ENCODE data around the gene C3orf52.

The C3orf52 gene

DNA sequence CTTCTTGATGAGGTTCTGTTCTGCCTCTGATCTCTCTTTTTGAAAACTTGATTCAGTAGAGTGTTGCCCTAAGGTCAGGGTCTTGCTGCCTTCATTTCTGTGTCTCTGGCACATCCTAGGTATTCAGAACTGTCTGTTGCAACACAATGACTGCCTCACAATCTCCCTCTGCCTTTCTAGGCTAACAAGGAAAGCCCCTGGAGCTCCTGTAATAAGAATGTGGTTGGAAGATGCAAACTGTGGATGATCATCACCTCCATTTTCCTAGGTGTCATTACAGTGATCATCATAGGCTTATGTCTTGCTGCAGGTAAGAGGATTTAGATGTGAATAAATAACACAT is 7.0 kb downstream of the C3orf52 start:
- H3K4me3 ChIP-seq (ENCODE audit: low read length) = no peak overlapping the region
- DNase-seq (ENCODE audit: low read depth) = no peak
- TF ChIP-seq, protein P1, sequence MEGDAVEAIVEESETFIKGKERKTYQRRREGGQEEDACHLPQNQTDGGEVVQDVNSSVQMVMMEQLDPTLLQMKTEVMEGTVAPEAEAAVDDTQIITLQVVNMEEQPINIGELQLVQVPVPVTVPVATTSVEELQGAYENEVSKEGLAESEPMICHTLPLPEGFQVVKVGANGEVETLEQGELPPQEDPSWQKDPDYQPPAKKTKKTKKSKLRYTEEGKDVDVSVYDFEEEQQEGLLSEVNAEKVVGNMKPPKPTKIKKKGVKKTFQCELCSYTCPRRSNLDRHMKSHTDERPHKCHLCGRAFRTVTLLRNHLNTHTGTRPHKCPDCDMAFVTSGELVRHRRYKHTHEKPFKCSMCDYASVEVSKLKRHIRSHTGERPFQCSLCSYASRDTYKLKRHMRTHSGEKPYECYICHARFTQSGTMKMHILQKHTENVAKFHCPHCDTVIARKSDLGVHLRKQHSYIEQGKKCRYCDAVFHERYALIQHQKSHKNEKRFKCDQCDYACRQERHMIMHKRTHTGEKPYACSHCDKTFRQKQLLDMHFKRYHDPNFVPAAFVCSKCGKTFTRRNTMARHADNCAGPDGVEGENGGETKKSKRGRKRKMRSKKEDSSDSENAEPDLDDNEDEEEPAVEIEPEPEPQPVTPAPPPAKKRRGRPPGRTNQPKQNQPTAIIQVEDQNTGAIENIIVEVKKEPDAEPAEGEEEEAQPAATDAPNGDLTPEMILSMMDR (conservative IDR thresholded peaks at IDR 0.05; ENCODE audit: low read depth, low read length) = no peak

DNA sequence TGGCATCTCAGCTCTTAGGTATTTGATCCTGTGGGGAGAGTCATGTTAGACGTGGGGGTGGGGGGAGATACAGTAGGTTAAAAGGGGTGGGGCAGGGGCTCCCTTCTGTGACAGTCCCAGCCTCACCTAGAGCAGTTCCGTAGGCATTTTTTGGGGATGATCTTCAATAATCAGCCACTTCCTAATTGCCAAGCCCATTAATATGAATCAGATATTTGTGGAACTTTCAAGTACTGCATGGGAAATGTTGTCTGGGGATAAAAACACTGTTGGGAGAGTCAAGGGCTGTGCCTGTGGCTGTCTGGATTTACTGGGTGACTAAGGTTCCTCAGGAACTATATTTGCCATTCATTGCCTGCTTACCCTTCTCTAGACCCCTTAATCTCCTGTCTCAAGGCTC is 9.5 kb downstream of the C3orf52 start:
- H3K4me3 ChIP-seq (ENCODE audit: low read length) = no peak overlapping the region
- DNase-seq (ENCODE audit: low read depth) = peak; percentile 85
- TF ChIP-seq, protein P1 (conservative IDR thresholded peaks at IDR 0.05; ENCODE audit: low read depth, low read length) = no peak

DNA sequence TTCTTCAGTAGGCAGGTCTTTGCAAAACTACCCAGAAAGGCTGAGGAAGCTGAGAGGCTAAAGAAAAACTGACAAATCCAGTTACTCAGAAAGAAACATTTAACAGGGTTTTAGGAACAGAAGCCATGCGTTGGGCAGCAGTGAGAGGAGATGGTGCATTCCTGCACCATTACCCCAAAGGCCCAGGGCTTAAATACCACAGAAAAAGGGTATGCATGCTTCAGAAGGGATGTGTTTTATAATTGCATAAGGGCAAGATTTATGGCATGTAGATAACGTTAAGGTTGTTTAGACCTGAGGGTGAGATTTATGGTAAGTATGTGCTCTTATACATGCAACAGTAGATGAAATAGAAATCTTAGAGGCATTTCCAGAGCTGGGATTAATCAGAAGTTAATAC is 10.0 kb downstream of the C3orf52 start:
- H3K4me3 ChIP-seq (ENCODE audit: low read length) = no peak overlapping the region
- no peak for DNase-seq (ENCODE audit: low read depth)
- TF ChIP-seq, protein P1 (conservative IDR thresholded peaks at IDR 0.05; ENCODE audit: low read depth, low read length) = no peak

DNA sequence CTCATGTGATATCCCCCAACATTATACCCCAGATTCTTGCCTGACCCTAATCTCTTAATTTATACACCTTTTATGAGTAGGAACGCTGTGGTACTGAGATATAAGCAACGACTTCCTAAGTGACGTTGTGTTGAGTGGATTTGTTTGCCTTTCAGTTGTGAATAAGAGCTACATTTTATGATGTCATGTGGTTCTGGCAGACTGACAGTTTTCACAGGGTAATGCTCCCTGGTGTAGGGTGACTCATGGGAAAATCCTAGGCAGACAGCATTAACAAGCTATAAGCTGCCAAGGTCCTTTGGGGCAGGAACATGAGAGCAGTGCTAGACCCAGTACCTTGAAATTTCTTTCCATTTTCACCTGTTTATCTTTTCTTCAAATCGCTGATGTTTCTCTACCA is 11.2 kb downstream of the C3orf52 start:
- TF ChIP-seq, protein P1 (conservative IDR thresholded peaks at IDR 0.05; ENCODE audit: low read depth, low read length) = no peak
- peak; percentile 100 for DNase-seq (ENCODE audit: low read depth)
- no peak overlapping the region for H3K4me3 ChIP-seq (ENCODE audit: low read length)

DNA sequence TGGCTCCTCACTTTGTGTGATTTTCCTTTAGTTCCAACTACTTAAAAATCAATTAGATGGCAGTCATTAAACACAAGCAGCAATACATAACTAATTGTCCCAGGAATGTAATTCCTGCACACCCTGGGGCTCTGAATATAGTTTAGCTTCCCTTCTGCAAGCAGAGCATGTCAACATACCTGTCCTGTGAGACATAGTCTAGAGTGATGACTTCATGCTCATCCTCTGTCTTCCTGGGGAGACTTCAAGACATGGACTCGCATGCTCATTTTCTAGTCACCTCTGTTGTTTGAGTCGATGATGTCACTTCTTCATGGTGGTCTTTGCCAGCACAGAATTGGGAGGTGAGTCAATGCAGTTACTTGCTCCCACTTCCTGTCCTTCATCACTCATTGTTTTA is 15.7 kb downstream of the C3orf52 start:
- TF ChIP-seq, protein P1 (conservative IDR thresholded peaks at IDR 0.05; ENCODE audit: low read depth, low read length) = no peak
- no peak for DNase-seq (ENCODE audit: low read depth)
- H3K4me3 ChIP-seq (ENCODE audit: low read length) = no peak overlapping the region

DNA sequence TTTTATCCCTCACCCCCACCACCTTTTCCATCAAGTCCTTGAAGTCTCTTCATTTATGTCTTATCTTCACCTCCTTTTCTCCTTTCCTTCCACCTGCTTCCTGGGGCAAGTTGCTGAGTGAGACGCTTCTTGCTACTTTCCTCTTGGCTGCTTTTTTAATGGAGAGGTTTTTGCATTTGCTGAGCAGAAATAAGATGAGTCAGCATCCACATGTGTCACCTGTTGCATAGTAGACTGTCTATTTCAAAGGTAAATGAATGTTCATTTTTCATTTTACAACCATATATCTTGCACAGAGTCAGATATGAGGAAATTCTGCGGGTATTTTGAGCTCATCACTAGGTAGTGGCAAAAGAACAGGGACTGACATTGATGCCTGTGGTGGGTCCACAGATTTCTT is 18.6 kb downstream of the C3orf52 start:
- TF ChIP-seq, protein P1 (conservative IDR thresholded peaks at IDR 0.05; ENCODE audit: low read depth, low read length) = no peak
- no peak overlapping the region for H3K4me3 ChIP-seq (ENCODE audit: low read length)
- DNase-seq (ENCODE audit: low read depth) = no peak

DNA sequence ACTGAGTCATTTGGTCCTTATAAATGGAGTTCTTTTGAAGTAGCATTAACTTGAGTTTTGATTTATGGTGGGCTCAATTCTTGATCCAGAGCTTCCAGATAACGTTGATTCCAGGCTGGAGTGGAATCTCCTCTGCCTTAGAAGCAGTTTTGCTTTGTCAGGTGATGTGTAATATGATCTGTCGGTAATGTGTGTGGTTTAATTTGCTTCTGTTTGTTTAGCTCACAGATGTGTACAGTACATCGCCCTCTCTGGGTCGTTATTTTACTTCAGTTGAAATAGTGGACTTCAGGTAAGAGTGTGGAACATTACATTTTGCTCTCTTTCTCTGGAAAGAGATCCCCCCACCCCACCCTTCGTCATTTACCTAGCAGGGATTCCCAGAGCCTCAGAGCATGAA is 23.1 kb downstream of the C3orf52 start:
- no peak overlapping the region for H3K4me3 ChIP-seq (ENCODE audit: low read length)
- no peak for DNase-seq (ENCODE audit: low read depth)
- TF ChIP-seq, protein P1 (conservative IDR thresholded peaks at IDR 0.05; ENCODE audit: low read depth, low read length) = no peak
